ENCODE data around the gene ERICH4.
"Not testable (repeated sequence)": the region's sequence is repeated elsewhere in the genome, so short reads cannot be mapped to it uniquely, and the experiment has no call there.

Gene ERICH4

DNA sequence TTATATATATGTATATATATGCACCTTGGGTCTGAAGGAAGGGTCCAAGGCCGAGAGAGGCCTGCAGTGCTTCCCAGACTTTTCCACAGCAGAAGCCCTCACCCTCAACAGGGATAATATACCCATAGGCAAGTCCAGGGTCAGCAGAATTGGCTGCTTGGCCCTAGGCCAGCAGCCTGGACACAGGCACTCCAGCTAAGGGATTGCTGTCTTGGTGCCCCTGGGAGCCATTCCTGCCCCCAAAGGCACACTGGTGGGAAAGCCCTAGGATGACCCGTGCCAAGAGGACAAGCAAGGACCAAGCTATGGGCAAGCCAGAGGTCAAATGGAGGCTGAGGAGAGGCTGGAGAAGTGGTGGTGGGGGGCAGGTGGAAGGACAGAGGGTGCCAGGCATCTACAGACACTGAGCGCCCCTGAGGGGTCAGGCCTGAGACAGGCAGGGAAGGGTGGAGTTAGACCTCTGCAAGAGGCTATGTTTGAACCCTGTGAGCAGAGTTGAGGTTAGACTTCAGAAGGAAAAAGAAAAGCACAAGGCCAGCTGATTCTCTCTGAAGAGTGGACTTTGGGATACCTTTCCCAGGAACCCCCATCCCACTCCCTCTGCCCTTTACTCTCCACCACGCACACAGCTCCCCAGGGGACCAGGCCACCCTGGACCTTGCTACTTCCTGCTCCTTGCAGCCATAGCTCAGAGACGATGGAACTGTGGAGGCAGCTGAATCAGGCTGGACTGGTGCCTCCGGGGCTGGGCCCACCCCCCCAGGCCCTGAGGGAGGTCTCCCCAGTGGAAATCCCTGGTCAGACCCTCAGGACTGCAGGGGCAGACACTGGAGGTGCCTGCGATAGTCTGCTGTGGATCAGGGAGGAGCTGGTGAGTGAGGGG is at the start of gene ERICH4:
Gene ERICH4 (plus strand): TSS at position 684 of the 883 bp plus-strand sequence. CDS start 14 bp downstream, at position 698.
- H3K27ac Mint-ChIP-seq: peak within 1 kb of the TSS; percentile 2
- H3K9me3 Mint-ChIP-seq (ENCODE audit: low read depth): no peaks in the 10 kb centered on the region
- no peak within 1 kb of the TSS for H3K4me3 Mint-ChIP-seq
- H3K4me1 Mint-ChIP-seq (ENCODE audit: low read depth): peaks cover 8% of the 10 kb centered on the region
- no peaks in the 10 kb centered on the region for H3K36me3 Mint-ChIP-seq
- H3K27me3 Mint-ChIP-seq: no peaks in the 10 kb centered on the region

DNA sequence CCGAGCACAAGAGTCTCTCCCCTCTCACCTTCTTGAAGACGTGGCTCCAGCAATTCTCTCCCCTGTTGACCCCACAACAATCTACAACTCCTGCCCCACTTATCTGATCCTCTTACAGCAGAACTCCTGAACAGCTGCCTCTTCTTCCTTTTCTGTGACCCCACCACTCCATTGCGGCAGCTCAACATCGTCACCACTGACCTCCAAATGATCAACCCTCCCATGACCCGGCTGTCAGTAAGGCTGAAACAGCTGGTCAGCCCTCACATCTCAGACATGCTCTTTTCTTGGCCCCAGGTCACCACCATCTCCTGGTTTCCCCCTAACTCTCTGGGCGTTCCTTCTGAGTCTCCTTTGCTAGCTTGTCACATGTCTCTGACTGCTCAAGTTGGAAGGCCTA is 47.6 kb upstream of the ERICH4 start:
- Mint-ChIP-seq H3K4me1 (ENCODE audit: low read depth) (peaks cover 34% of the 10 kb centered on the region), H3K9me3 (ENCODE audit: low read depth) (no peaks in the 10 kb centered on the region), H3K27ac (peak overlapping the region; percentile 61), H3K27me3 (no peaks in the 10 kb centered on the region), H3K4me3 (peak overlapping the region; percentile 99), H3K36me3 (peaks cover 4% of the 10 kb centered on the region)

GRCh38 chr19:41397086-41398049 is 45.6 kb upstream of the ERICH4 start, which contains the start of the genes BCKDHA and EXOSC5:
Gene BCKDHA (plus strand): TSS chr19:41397818. CDS start chr19:41397828, 10 bp downstream.
Gene EXOSC5 (minus strand): TSS chr19:41397359. CDS start chr19:41397328, 31 bp downstream.
- Mint-ChIP-seq H3K4me1 (ENCODE audit: low read depth) (peaks cover 37% of the 10 kb centered on the region), H3K27ac (peak within 1 kb of the TSS; percentile 100)

GRCh38 chr19:41398050-41398418 is 44.9 kb upstream of the ERICH4 start:
- H3K27me3 Mint-ChIP-seq: no peaks in the 10 kb centered on the region
- H3K36me3 Mint-ChIP-seq: peaks cover 5% of the 10 kb centered on the region
- peaks cover 39% of the 10 kb centered on the region for H3K4me1 Mint-ChIP-seq (ENCODE audit: low read depth)
- H3K9me3 Mint-ChIP-seq (ENCODE audit: low read depth): no peaks in the 10 kb centered on the region
- peak overlapping the region; percentile 99 for H3K4me3 Mint-ChIP-seq
- H3K27ac Mint-ChIP-seq: peak overlapping the region; percentile 100

More at GRCh38 chr19:41397086-41398049, 45.6 kb upstream of the ERICH4 start, which contains the start of the genes BCKDHA and EXOSC5:
- H3K9me3 Mint-ChIP-seq (ENCODE audit: low read depth): no peaks in the 10 kb centered on the region
- peaks cover 5% of the 10 kb centered on the region for H3K36me3 Mint-ChIP-seq
- no peaks in the 10 kb centered on the region for H3K27me3 Mint-ChIP-seq
- peak within 1 kb of the TSS; percentile 99 for H3K4me3 Mint-ChIP-seq

- peaks cover 42% of the 10 kb centered on the region for H3K4me1 Mint-ChIP-seq (ENCODE audit: low read depth)
- no peaks in the 10 kb centered on the region for H3K27me3 Mint-ChIP-seq
- no peaks in the 10 kb centered on the region for H3K9me3 Mint-ChIP-seq (ENCODE audit: low read depth)
- H3K4me3 Mint-ChIP-seq: peak overlapping the region; percentile 99
- H3K36me3 Mint-ChIP-seq: peaks cover 5% of the 10 kb centered on the region
- peak overlapping the region; percentile 100 for H3K27ac Mint-ChIP-seq
These were observed 44.4 kb upstream of the ERICH4 start for GRCh38 chr19:41398598-41398997.

DNA sequence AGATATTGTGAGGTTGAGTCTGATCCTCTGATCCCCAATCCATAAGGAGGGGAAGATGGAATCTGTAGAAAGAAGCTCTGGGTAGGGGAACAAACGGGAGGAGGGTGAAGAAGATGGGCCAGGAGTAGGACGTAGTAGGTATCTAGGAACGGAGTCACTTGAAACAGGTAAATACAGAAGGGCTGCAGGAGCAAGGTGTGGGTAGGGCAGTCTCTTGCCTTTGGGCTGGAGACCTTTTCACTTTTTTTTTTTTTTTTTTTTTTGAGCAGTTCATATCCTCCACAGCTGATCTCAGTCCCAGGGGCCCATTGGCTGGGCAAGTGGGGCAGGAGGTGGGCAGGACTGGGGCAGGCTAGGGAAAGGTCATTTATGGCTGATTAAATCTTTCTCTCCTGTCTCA is 43.9 kb upstream of the ERICH4 start:
- no peaks in the 10 kb centered on the region for H3K27me3 Mint-ChIP-seq
- H3K36me3 Mint-ChIP-seq: peaks cover 5% of the 10 kb centered on the region
- H3K27ac Mint-ChIP-seq: peak overlapping the region; percentile 100
- H3K4me3 Mint-ChIP-seq: peak overlapping the region; percentile 99
- H3K4me1 Mint-ChIP-seq (ENCODE audit: low read depth): peaks cover 42% of the 10 kb centered on the region
- no peaks in the 10 kb centered on the region for H3K9me3 Mint-ChIP-seq (ENCODE audit: low read depth)

GRCh38 chr19:41399525-41399924 is 43.4 kb upstream of the ERICH4 start:
- peak overlapping the region; percentile 1 for H3K27ac Mint-ChIP-seq
- H3K36me3 Mint-ChIP-seq: peaks cover 5% of the 10 kb centered on the region
- H3K27me3 Mint-ChIP-seq: no peaks in the 10 kb centered on the region
- peaks cover 42% of the 10 kb centered on the region for H3K4me1 Mint-ChIP-seq (ENCODE audit: low read depth)
- peak overlapping the region; percentile 99 for H3K4me3 Mint-ChIP-seq
- no peaks in the 10 kb centered on the region for H3K9me3 Mint-ChIP-seq (ENCODE audit: low read depth)

- Mint-ChIP-seq H3K27me3 (no peaks in the 10 kb centered on the region), H3K4me1 (ENCODE audit: low read depth) (peaks cover 34% of the 10 kb centered on the region), H3K36me3 (peaks cover 2% of the 10 kb centered on the region), H3K9me3 (ENCODE audit: low read depth) (no peaks in the 10 kb centered on the region), H3K27ac (no peak overlapping the region), H3K4me3 (no peak overlapping the region)
These were observed 41.5 kb upstream of the ERICH4 start for GRCh38 chr19:41401483-41401882.

GRCh38 chr19:41402010-41402409 is 40.9 kb upstream of the ERICH4 start:
- Mint-ChIP-seq H3K36me3 (peaks cover 2% of the 10 kb centered on the region), H3K27me3 (no peaks in the 10 kb centered on the region), H3K4me3 (no peak overlapping the region), H3K9me3 (ENCODE audit: low read depth) (no peaks in the 10 kb centered on the region), H3K27ac (no peak overlapping the region), H3K4me1 (ENCODE audit: low read depth) (peaks cover 31% of the 10 kb centered on the region)

GRCh38 chr19:41403181-41403970 is 39.6 kb upstream of the ERICH4 start:
- Mint-ChIP-seq H3K4me1 (ENCODE audit: low read depth) (peaks cover 25% of the 10 kb centered on the region), H3K4me3 (no peak overlapping the region), H3K27ac (no peak overlapping the region), H3K27me3 (no peaks in the 10 kb centered on the region), H3K36me3 (peaks cover 2% of the 10 kb centered on the region), H3K9me3 (ENCODE audit: low read depth) (no peaks in the 10 kb centered on the region)

GRCh38 chr19:41405776-41406175 is 37.2 kb upstream of the ERICH4 start:
- Mint-ChIP-seq H3K4me3 (no peak overlapping the region), H3K27me3 (no peaks in the 10 kb centered on the region), H3K27ac (no peak overlapping the region)

GRCh38 chr19:41407271-41407670 is 35.7 kb upstream of the ERICH4 start:
- H3K9me3 Mint-ChIP-seq (ENCODE audit: low read depth): no peaks in the 10 kb centered on the region
- H3K4me3 Mint-ChIP-seq: no peak overlapping the region
- peaks cover 2% of the 10 kb centered on the region for H3K36me3 Mint-ChIP-seq
- H3K27ac Mint-ChIP-seq: no peak overlapping the region
- H3K27me3 Mint-ChIP-seq: no peaks in the 10 kb centered on the region
- peaks cover 19% of the 10 kb centered on the region for H3K4me1 Mint-ChIP-seq (ENCODE audit: low read depth)

More at GRCh38 chr19:41405776-41406175, 37.2 kb upstream of the ERICH4 start:
- Mint-ChIP-seq H3K4me1 (ENCODE audit: low read depth) (peaks cover 24% of the 10 kb centered on the region), H3K9me3 (ENCODE audit: low read depth) (no peaks in the 10 kb centered on the region), H3K36me3 (peaks cover 2% of the 10 kb centered on the region)

DNA sequence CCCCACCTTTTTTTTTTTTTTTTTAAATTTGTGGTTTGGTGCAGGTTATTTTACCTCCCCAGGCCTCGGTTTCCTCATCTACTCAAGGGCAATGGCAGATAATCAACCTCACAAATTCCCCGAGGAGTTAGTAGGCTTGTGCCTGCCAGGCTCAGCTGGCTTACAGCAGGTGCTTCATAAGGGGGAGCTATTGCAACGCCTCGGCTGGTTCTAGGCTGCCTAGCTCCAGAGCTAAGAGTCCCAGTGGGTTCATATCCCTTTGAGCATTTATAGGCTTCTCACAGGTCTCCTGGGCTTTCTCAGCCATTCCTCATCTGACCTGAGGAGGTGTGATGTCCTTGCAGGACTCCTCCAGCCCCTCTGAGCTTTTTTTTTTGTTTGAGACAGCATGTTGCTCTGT is 34.7 kb upstream of the ERICH4 start:
- H3K4me3 Mint-ChIP-seq: no peak overlapping the region
- H3K27ac Mint-ChIP-seq: no peak overlapping the region
- no peaks in the 10 kb centered on the region for H3K27me3 Mint-ChIP-seq
- H3K9me3 Mint-ChIP-seq (ENCODE audit: low read depth): no peaks in the 10 kb centered on the region
- H3K36me3 Mint-ChIP-seq: peaks cover 2% of the 10 kb centered on the region
- H3K4me1 Mint-ChIP-seq (ENCODE audit: low read depth): peaks cover 16% of the 10 kb centered on the region

- not testable (repeated sequence) for H3K27ac Mint-ChIP-seq; H3K9me3 Mint-ChIP-seq (ENCODE audit: low read depth); H3K36me3 Mint-ChIP-seq; H3K27me3 Mint-ChIP-seq; H3K4me3 Mint-ChIP-seq
- H3K4me1 Mint-ChIP-seq (ENCODE audit: low read depth): peaks cover 14% of the 10 kb centered on the region
These were observed 34.1 kb upstream of the ERICH4 start for GRCh38 chr19:41408846-41409245.

Data from activated naive CD8-positive, alpha-beta T cell (primary cell).